Activated CD8-positive, alpha-beta T cell treated with anti-CD3 and anti-CD28 coated beads, Interleukin-2, amount 10 ng/mL, durations not matched to agents 7 days and 5 days (primary cell): Measurements from ENCODE around the gene SH3TC2. TPM values are rescaled to one million over a fixed set of nuclear protein-coding genes. Genes with fewer than 3 reads are reported as not detected.

Source experiments
- ATAC-seq: fragments of 150-1000 bp; cut with Tn5 transposase; one replicate; pipeline ENCODE4 v1.10.0; 2021; ENCODE audit warnings: moderate library complexity
- CTCF ChIA-PET: fragments of 350-600 bp; sonication (Branson Sonifier 250); formaldehyde crosslinking; loops from one replicate; lab custom pipeline; 2021; ENCODE audit warnings: antibody characterized with exemption; lab: Charles Lee
- POLR2A ChIA-PET: fragments of 350-600 bp; sonication (Branson Sonifier 250); formaldehyde crosslinking; loops from one replicate; lab custom pipeline; 2021; ENCODE audit warnings: antibody characterized with exemption; lab: Charles Lee
- DNase-seq: peaks from one replicate; pipeline ENCODE4 v3.0.0-alpha.2; 2020
- H3K27ac Mint-ChIP-seq: one replicate; pipeline ENCODE4 v1.8.0; 2021; ENCODE audit warnings: mild to moderate bottlenecking, mixed read lengths
- H3K27me3 Mint-ChIP-seq: one replicate; pipeline ENCODE4 v1.8.0; 2021; ENCODE audit warnings: low read depth, mixed read lengths
- H3K36me3 Mint-ChIP-seq: one replicate; pipeline ENCODE4 v1.8.0; 2021; ENCODE audit warnings: low read depth, mixed read lengths
- H3K4me1 Mint-ChIP-seq: one replicate; pipeline ENCODE4 v1.8.0; 2021; ENCODE audit warnings: low read depth, mixed read lengths
- H3K4me3 Mint-ChIP-seq: one replicate; pipeline ENCODE4 v1.8.0; 2021; ENCODE audit warnings: mild to moderate bottlenecking, mixed read lengths
- H3K9me3 Mint-ChIP-seq: one replicate; pipeline ENCODE4 v1.8.0; 2022; ENCODE audit warnings: mixed read lengths; ENCODE audit not compliant: insufficient read depth
- microRNA-seq: library from miRNA; unstranded; fragments of <30 nt; microRNA quantifications from one replicate; pipeline ENCODE4 v1.2.0, GENCODE V29; 2022
- total RNA-seq, 2 experiments: library from RNA; stranded (reverse); gene quantifications; one replicate each; pipeline ENCODE4 v1.2.3, GENCODE V29; 2021

The SH3TC2 gene
- total RNA-seq, 2 experiments from 2014 or later, result not detected

DNA sequence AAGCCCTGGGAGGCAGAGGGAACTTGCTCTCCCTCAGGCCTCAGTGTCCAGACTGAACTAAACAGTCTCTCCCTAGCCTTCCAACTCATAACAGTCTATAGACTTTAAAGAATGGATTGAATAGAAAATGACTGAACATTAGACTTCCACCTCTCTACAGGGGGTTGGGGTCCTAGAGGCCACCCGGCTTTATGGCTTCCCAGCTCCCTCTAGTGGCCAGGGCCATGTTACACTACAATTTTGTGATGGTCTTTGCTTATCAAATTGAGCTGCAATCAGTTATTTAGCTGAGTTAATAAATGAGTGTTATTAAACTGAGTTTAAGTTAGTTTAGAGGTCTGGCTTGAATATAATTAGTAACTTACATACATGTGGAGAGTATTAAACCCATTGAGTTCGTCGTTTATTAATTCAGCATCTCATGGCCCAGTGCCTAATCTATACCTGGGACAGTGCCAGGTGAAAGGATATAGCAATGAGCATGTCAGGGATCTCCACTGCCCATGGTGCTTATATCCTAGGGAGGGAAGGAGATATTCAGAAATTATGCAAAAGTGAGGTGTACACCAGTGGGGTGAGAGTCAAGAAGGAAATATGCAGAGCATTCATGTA is 105.2 kb downstream of the SH3TC2 start:
- Mint-ChIP-seq H3K27me3 (peaks cover 21% of the 10 kb centered on the region), H3K27ac (no peak overlapping the region), H3K4me1 (no peaks in the 10 kb centered on the region), H3K4me3 (no peak overlapping the region), H3K9me3 (no peaks in the 10 kb centered on the region), H3K36me3 (no peaks in the 10 kb centered on the region)
- peak; percentile 61 for ATAC-seq
- DNase-seq, result peak; percentile 62
- ChIA-PET POLR2A (interaction anchor here (1.1 kb wide), 1 partner anchor 23 kb away, joined by 3 read pairs; no protein-coding TSS in a partner anchor), CTCF (interaction anchor here (0.6 to 6.2 kb wide), 54 partner anchors 10 to 236 kb away, joined by 3 to 88 read pairs (median 4); partner anchors contain the start of gene ADRB2)

DNA sequence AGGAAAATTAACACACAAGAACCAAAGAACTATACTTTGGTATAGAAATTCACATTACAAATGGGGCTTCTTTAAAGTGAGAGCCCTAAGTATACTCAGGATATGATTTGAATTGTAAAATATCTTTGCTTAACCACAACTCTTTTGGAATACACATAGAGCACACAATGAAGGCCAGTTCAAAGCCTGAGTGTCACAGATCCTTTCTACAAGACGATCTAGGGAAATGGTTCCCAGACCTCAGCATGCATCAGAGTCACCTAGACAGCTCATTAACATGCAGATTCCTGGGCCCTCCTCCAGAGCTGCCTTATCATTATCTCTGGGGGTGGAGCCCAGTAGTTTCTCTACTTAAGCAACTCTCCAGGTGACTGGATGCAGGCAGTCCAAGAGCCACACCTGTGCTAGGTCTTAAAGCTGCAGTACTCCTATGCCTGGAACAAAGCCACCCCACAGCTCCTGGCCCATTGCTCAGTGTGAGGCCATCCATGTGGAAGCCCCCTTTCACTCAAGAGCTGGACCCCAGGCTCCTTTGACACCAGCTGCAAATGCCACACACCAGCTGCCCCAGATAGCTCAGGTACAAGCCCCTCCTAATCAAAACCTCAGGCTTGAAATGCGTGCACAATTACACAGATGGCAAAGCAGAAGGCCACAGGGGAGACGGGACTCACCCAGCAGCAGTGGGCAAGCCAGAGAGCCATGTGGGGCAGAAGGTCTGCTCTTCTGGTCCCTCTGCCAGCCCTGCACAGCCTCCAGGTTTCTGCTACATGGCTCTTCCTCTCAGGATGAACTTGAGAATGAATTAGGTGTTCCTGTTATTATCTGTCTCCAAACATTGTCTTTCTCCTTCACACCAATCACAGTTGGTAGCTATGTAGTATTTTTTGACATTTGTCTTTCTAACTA is 106.1 kb downstream of the SH3TC2 start:
- ATAC-seq, result no peak
- no peak overlapping the region for H3K27ac Mint-ChIP-seq

More for the DNA sequence above, 106.1 kb downstream of the SH3TC2 start:
- Mint-ChIP-seq H3K36me3 (no peaks in the 10 kb centered on the region), H3K4me1 (no peaks in the 10 kb centered on the region), H3K27me3 (peaks cover 26% of the 10 kb centered on the region), H3K9me3 (no peaks in the 10 kb centered on the region), H3K4me3 (no peak overlapping the region)
- CTCF ChIA-PET, result interaction anchor here (0.9 to 6.2 kb wide), 32 partner anchors 11 to 224 kb away, joined by 3 to 88 read pairs (median 6); partner anchors contain the start of gene ADRB2
- no peak for DNase-seq
- POLR2A ChIA-PET, result no interaction called here

Small RNAs within 50 kb of the gene (microRNA-seq; reads per million reads assigned to microRNA genes)
- not detected for gene MIR584

Other genes starting within 250 kb of the SH3TC2 start
- 1 to 10 TPM; 2.2 to 2.3 TPM for gene ADRB2, start 236.5 kb downstream of the SH3TC2 start, total RNA-seq
- not detected for gene ABLIM3, start 78.4 kb upstream of the SH3TC2 start, total RNA-seq
- not detected for gene AFAP1L1, start 208.8 kb upstream of the SH3TC2 start, total RNA-seq